ENCODE results near the gene TGFBR3L. TPM values are rescaled to one million over a fixed set of nuclear protein-coding genes. Genes with fewer than 3 reads are reported as not detected.

TGFBR3L gene
- total and polyA plus RNA-seq, 2 of the 13 experiments (the other 11 are each of a cell fraction or from before 2014, with no cell fraction given), result 0.20 to 1.0 TPM

GRCh38 chr19:7925171-7925851 lies 10.7 kb downstream of the TGFBR3L start (continued):
- TF ChIP-seq EEA1 (CRISPR knock-in tag; IDR thresholded peaks at IDR 0.05; ENCODE audit: borderline replicate concordance), result peak; percentile 65; the same call in 1 of the 2 replicates
- TF ChIP-seq ZNF414 (CRISPR knock-in tag; IDR thresholded peaks at IDR 0.05), result peak; percentile 58; the same call in 1 of the 2 replicates
- TF ChIP-seq ZBTB44 (CRISPR knock-in tag; IDR thresholded peaks at IDR 0.05), result 0 out of 2 replicates have a peak, but pooled peaks have one; percentile 59
- 0 out of 2 replicates have a peak, but pooled peaks have one; percentile 70 for TF ChIP-seq ATF5 (CRISPR knock-in tag; IDR thresholded peaks at IDR 0.05; ENCODE audit: low read depth)
- TF ChIP-seq FOXA3 (CRISPR knock-in tag; IDR thresholded peaks at IDR 0.05), result peak; percentile 29; the same call in 1 of the 2 replicates
- 0 out of 2 replicates have a peak, but pooled peaks have one; percentile 34 for TF ChIP-seq TMF1 (CRISPR knock-in tag; IDR thresholded peaks at IDR 0.05; ENCODE audit: low read depth)
- TF ChIP-seq ARID4A (CRISPR knock-in tag; IDR thresholded peaks at IDR 0.05; ENCODE audit: borderline replicate concordance), result peak; percentile 82
- no peak for TF ChIP-seq ZNF225 (CRISPR knock-in tag; IDR thresholded peaks at IDR 0.05)
- no peak for TF ChIP-seq SRY (CRISPR knock-in tag; IDR thresholded peaks at IDR 0.05)
- peak; percentile 49; the same call in 1 of the 2 replicates for TF ChIP-seq FOXP4 (CRISPR knock-in tag; IDR thresholded peaks at IDR 0.05)
- TF ChIP-seq ZNF34 (CRISPR knock-in tag; IDR thresholded peaks at IDR 0.05; ENCODE audit: borderline replicate concordance), result no peak
- TF ChIP-seq SALL2 (CRISPR knock-in tag; IDR thresholded peaks at IDR 0.05), result peak; percentile 84
- TF ChIP-seq FOXC1 (CRISPR knock-in tag; IDR thresholded peaks at IDR 0.05; ENCODE audit: borderline replicate concordance), result peak; percentile 89
- TF ChIP-seq SOX6 (IDR thresholded peaks at IDR 0.05), result no peak
- no peak for TF ChIP-seq SOX6 (CRISPR knock-in tag; IDR thresholded peaks at IDR 0.05)
- TF ChIP-seq PRMT3 (CRISPR knock-in tag; IDR thresholded peaks at IDR 0.05; ENCODE audit: borderline replicate concordance, low read depth), result peak; percentile 76
- TF ChIP-seq DR1 (CRISPR knock-in tag; IDR thresholded peaks at IDR 0.05), result peak; percentile 35; the same call in 1 of the 2 replicates
- no peak for TF ChIP-seq MTA1 (CRISPR knock-in tag; IDR thresholded peaks at IDR 0.05; ENCODE audit: borderline replicate concordance)
- TF ChIP-seq JUND (CRISPR knock-in tag; IDR thresholded peaks at IDR 0.05), result no peak
- no peak for TF ChIP-seq NR2F1 (CRISPR knock-in tag; IDR thresholded peaks at IDR 0.05)

Measured in HepG2 (cell line).